WTC11 (cell line): ENCODE data around the gene SLC39A13. TPM values are rescaled to one million over a fixed set of nuclear protein-coding genes. Genes with fewer than 3 reads are reported as not detected.

Source experiments
- ATAC-seq: fragments of 200-7000 bp; cut with Tn5 transposase; 2 replicates; pipeline ENCODE4 v1.10.0; 2021; ENCODE audit warnings: mild to moderate bottlenecking, moderate library complexity
- CTCF ChIA-PET: fragments of 300-600 bp; sonication (Branson Sonifier 250); formaldehyde crosslinking; loops from one replicate; lab custom pipeline; 2021; ENCODE audit warnings: antibody characterized with exemption; lab: Charles Lee
- POLR2A ChIA-PET: fragments of 350-600 bp; sonication (Branson Sonifier 250); formaldehyde crosslinking; loops from one replicate; lab custom pipeline; 2021; ENCODE audit warnings: antibody characterized with exemption; lab: Charles Lee
- DNase-seq: peaks from one replicate; pipeline ENCODE4 v3.0.0; 2021; ENCODE audit warnings: low spot score
- H3K27ac Mint-ChIP-seq: 2 replicates; pipeline ENCODE4 v1.8.0; 2021; ENCODE audit warnings: mixed read lengths
- H3K27me3 Mint-ChIP-seq: 2 replicates; pipeline ENCODE4 v1.8.0; 2021; ENCODE audit warnings: low read depth, mild to moderate bottlenecking, moderate library complexity, mixed read lengths
- H3K36me3 Mint-ChIP-seq: 2 replicates; pipeline ENCODE4 v1.8.0; 2021; ENCODE audit warnings: mixed read lengths
- H3K4me1 Mint-ChIP-seq: 2 replicates; pipeline ENCODE4 v1.8.0; 2022; ENCODE audit warnings: mixed read lengths
- H3K4me3 Mint-ChIP-seq: 2 replicates; pipeline ENCODE4 v1.8.0; 2021; ENCODE audit warnings: mild to moderate bottlenecking, moderate library complexity, mixed read lengths
- H3K9me3 Mint-ChIP-seq: 2 replicates; pipeline ENCODE4 v1.8.0; 2021; ENCODE audit warnings: mixed read lengths
- ATF1 ChIP-seq: sonication (generic); formaldehyde crosslinking; IDR thresholded peaks from 2 replicates; pipeline ENCODE4 v1.8.1; 2023; ENCODE audit warnings: mild to moderate bottlenecking, moderate library complexity, missing genetic modification reagents
- CDX4 ChIP-seq: fragments of 250-450 bp; sonication (Bioruptor Pico); IDR thresholded peaks from 2 replicates; pipeline ENCODE4 v1.9.0; 2021; ENCODE audit warnings: moderate library complexity, mild to moderate bottlenecking, inconsistent platforms, borderline replicate concordance
- CREM ChIP-seq: sonication (generic); formaldehyde crosslinking; IDR thresholded peaks from 2 replicates; pipeline ENCODE4 v1.8.1; 2022; ENCODE audit warnings: mild to moderate bottlenecking, missing genetic modification reagents, moderate library complexity
- FOXK1 ChIP-seq: sonication (generic); formaldehyde crosslinking; IDR thresholded peaks from 2 replicates; pipeline ENCODE4 v1.8.0; 2022; ENCODE audit warnings: mild to moderate bottlenecking, moderate library complexity, missing genetic modification reagents
- GRHL2 ChIP-seq: fragments of 250-450 bp; sonication (Bioruptor Pico); IDR thresholded peaks from 2 replicates; pipeline ENCODE4 v1.8.0; 2022; ENCODE audit warnings: mild to moderate bottlenecking, moderate library complexity; ENCODE audit not compliant: insufficient replicate concordance, severe bottlenecking
- IRF2 ChIP-seq: sonication (generic); formaldehyde crosslinking; IDR thresholded peaks from 2 replicates; pipeline ENCODE4 v1.8.0; 2022; ENCODE audit warnings: low read depth, missing genetic modification reagents, borderline replicate concordance
- NFATC4 ChIP-seq: fragments of 250-450 bp; sonication (Bioruptor Pico); IDR thresholded peaks from 2 replicates; pipeline ENCODE4 v1.9.0; 2021; ENCODE audit warnings: mild to moderate bottlenecking
- NFE2L1 ChIP-seq: sonication (generic); formaldehyde crosslinking; IDR thresholded peaks from 2 replicates; pipeline ENCODE4 v1.8.1; 2023; ENCODE audit warnings: missing genetic modification reagents
- OVOL2 ChIP-seq: fragments of 250-450 bp; sonication (Bioruptor Pico); IDR thresholded peaks from 2 replicates; pipeline ENCODE4 v1.9.0; 2021; ENCODE audit warnings: mild to moderate bottlenecking, borderline replicate concordance
- PRDM15 ChIP-seq: sonication (generic); formaldehyde crosslinking; IDR thresholded peaks from 2 replicates; pipeline ENCODE4 v1.8.0; 2022; ENCODE audit warnings: missing genetic modification reagents
- PRRX2 ChIP-seq: fragments of 250-450 bp; sonication (Bioruptor Pico); IDR thresholded peaks from 2 replicates; pipeline ENCODE4 v1.8.0; 2021; ENCODE audit warnings: mild to moderate bottlenecking
- SMAD3 ChIP-seq: sonication (generic); formaldehyde crosslinking; IDR thresholded peaks from 2 replicates; pipeline ENCODE4 v1.8.0; 2022; ENCODE audit warnings: missing genetic modification reagents, mild to moderate bottlenecking, borderline replicate concordance
- TEAD1 ChIP-seq: sonication (generic); formaldehyde crosslinking; IDR thresholded peaks from 2 replicates; pipeline ENCODE4 v1.8.0; 2022; ENCODE audit warnings: mild to moderate bottlenecking, missing genetic modification reagents
- TEAD4 ChIP-seq: sonication (generic); formaldehyde crosslinking; IDR thresholded peaks from 2 replicates; pipeline ENCODE4 v1.8.0; 2022; ENCODE audit warnings: mild to moderate bottlenecking, missing genetic modification reagents
- ZNF138 ChIP-seq: sonication (generic); formaldehyde crosslinking; conservative IDR thresholded peaks from 2 replicates; pipeline ENCODE4 v1.8.1; 2022; ENCODE audit warnings: mild to moderate bottlenecking, moderate library complexity, missing genetic modification reagents
- ZNF219 ChIP-seq: sonication (generic); formaldehyde crosslinking; IDR thresholded peaks from 2 replicates; pipeline ENCODE4 v1.8.0; 2023; ENCODE audit warnings: missing genetic modification reagents, mild to moderate bottlenecking, borderline replicate concordance
- ZNF396 ChIP-seq: fragments of 250-450 bp; sonication (Bioruptor Pico); IDR thresholded peaks from 2 replicates; pipeline ENCODE4 v1.8.0; 2021; ENCODE audit warnings: mild to moderate bottlenecking, moderate library complexity, borderline replicate concordance
- total RNA-seq: library from RNA; stranded (reverse); gene quantifications from 3 replicates; pipeline ENCODE4 v1.2.3, GENCODE V29; 2021
- TF ChIP-seq, protein P1 (sequence below): sonication (generic); formaldehyde crosslinking; IDR thresholded peaks from 2 replicates; pipeline ENCODE4 v1.8.1; 2023; ENCODE audit warnings: mild to moderate bottlenecking, missing genetic modification reagents
- TF ChIP-seq, protein P2 (sequence below): sonication (generic); formaldehyde crosslinking; IDR thresholded peaks from 2 replicates; pipeline ENCODE4 v1.8.0; 2023; ENCODE audit warnings: missing genetic modification reagents, mild to moderate bottlenecking, borderline replicate concordance

SLC39A13 gene
- total RNA-seq, 1 experiment from 2014 or later: 38.2 TPM

GRCh38 chr11:47374720-47375019, 33.7 kb upstream of the SLC39A13 start:
- ATAC-seq (no peak), DNase-seq (no peak)
- H3K4me1 Mint-ChIP-seq: peaks cover 2% of the 10 kb centered on the region; the same call in 1 of the 2 replicates
- TF ChIP-seq, protein P1, sequence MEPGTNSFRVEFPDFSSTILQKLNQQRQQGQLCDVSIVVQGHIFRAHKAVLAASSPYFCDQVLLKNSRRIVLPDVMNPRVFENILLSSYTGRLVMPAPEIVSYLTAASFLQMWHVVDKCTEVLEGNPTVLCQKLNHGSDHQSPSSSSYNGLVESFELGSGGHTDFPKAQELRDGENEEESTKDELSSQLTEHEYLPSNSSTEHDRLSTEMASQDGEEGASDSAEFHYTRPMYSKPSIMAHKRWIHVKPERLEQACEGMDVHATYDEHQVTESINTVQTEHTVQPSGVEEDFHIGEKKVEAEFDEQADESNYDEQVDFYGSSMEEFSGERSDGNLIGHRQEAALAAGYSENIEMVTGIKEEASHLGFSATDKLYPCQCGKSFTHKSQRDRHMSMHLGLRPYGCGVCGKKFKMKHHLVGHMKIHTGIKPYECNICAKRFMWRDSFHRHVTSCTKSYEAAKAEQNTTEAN (CRISPR knock-in tag): no peak
- TF ChIP-seq, protein P2, sequence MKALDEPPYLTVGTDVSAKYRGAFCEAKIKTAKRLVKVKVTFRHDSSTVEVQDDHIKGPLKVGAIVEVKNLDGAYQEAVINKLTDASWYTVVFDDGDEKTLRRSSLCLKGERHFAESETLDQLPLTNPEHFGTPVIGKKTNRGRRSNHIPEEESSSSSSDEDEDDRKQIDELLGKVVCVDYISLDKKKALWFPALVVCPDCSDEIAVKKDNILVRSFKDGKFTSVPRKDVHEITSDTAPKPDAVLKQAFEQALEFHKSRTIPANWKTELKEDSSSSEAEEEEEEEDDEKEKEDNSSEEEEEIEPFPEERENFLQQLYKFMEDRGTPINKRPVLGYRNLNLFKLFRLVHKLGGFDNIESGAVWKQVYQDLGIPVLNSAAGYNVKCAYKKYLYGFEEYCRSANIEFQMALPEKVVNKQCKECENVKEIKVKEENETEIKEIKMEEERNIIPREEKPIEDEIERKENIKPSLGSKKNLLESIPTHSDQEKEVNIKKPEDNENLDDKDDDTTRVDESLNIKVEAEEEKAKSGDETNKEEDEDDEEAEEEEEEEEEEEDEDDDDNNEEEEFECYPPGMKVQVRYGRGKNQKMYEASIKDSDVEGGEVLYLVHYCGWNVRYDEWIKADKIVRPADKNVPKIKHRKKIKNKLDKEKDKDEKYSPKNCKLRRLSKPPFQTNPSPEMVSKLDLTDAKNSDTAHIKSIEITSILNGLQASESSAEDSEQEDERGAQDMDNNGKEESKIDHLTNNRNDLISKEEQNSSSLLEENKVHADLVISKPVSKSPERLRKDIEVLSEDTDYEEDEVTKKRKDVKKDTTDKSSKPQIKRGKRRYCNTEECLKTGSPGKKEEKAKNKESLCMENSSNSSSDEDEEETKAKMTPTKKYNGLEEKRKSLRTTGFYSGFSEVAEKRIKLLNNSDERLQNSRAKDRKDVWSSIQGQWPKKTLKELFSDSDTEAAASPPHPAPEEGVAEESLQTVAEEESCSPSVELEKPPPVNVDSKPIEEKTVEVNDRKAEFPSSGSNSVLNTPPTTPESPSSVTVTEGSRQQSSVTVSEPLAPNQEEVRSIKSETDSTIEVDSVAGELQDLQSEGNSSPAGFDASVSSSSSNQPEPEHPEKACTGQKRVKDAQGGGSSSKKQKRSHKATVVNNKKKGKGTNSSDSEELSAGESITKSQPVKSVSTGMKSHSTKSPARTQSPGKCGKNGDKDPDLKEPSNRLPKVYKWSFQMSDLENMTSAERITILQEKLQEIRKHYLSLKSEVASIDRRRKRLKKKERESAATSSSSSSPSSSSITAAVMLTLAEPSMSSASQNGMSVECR: no peak
- TF ChIP-seq SMAD3 (CRISPR knock-in tag): no peak
- no peak for TF ChIP-seq TEAD1 (CRISPR knock-in tag)
- TF ChIP-seq ZNF396: no peak
- no peak for TF ChIP-seq NFE2L1 (CRISPR knock-in tag)
- TF ChIP-seq CDX4: no peak
- TF ChIP-seq OVOL2 (CRISPR knock-in tag): no peak
- TF ChIP-seq GRHL2 (CRISPR knock-in tag): no peak
- no peak for TF ChIP-seq CREM (CRISPR knock-in tag)
- no peak for TF ChIP-seq NFATC4 (CRISPR knock-in tag)
- TF ChIP-seq IRF2: no peak
- TF ChIP-seq ZNF138 (CRISPR knock-in tag): no peak
- no peak for TF ChIP-seq ATF1 (CRISPR knock-in tag)
- no peak for TF ChIP-seq PRRX2
- TF ChIP-seq ZNF219 (CRISPR knock-in tag): no peak
- no peak for TF ChIP-seq TEAD4 (CRISPR knock-in tag)
- TF ChIP-seq FOXK1: no peak
- no peak for TF ChIP-seq PRDM15 (CRISPR knock-in tag)
- POLR2A ChIA-PET: no interaction called here
- H3K36me3 Mint-ChIP-seq: no peaks in the 10 kb centered on the region
- H3K27me3 Mint-ChIP-seq: no peaks in the 10 kb centered on the region
- H3K4me3 Mint-ChIP-seq: no peak overlapping the region
- H3K27ac Mint-ChIP-seq: no peak overlapping the region
- CTCF ChIA-PET: interaction anchor here (0.6 to 3.2 kb wide), 23 partner anchors 8 to 190 kb away, joined by 3 to 33 read pairs (median 5); partner anchors contain the start of genes NR1H3 and SLC39A13
- no peaks in the 10 kb centered on the region for H3K9me3 Mint-ChIP-seq
